Measurements from ENCODE around the gene ALG1.
A peak's percentile ranks its signal among the peaks of the same experiment; 100 is the strongest.
"Not testable (repeated sequence)": the region's sequence is repeated elsewhere in the genome, so short reads cannot be mapped to it uniquely, and the experiment has no call there.

The ALG1 gene

GRCh38 chr16:5073279-5073629 is 1.6 kb downstream of the ALG1 start:
- DNase-seq (ENCODE audit: low read depth in 2 of 2), result no peak

DNA sequence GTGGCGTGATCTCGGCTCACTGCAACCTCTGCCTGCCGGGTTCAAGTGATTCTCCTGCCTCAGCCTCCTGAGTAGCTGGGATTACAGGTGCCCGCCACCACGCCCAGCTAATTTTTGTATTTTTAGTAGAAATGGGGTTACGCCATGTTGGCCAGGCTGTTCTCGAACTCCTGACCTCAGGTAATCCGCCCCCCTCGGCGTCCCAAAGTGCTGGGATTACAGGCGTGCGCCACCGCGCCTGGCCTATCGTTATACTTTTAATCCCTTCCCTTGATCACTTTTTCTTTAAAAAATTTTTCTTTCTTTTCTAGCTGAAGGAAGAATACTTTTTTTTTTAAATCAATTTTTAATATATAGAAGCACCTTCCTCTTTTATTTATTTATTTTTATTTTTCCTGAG is 2.1 kb downstream of the ALG1 start:
- not testable (repeated sequence) for DNase-seq (ENCODE audit: low read depth in 2 of 2)

DNA sequence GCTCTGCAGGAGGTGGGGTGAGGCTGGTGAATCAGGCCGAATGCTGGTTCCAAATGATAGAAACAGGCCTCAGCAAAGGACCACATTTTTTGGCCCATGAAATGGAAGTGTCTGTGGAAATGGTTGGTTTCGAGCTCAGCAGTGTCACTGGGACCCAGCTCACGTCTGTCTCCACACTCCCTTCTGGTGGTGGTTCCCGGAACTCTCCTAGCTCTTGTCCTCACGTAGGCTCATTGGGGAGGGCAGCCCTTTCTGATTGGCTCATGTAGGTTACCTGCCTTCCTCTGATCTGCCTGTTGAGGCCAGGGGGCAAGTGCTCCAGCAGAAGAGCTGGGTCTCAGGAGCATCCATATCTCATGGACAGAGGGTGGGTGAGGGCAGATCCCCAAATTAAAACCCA is 4.0 kb downstream of the ALG1 start:
- no peak for DNase-seq (ENCODE audit: low read depth in 2 of 2)

GRCh38 chr16:5077304-5077703 is 5.7 kb downstream of the ALG1 start:
- DNase-seq (ENCODE audit: low read depth in 2 of 2), result no peak

DNA sequence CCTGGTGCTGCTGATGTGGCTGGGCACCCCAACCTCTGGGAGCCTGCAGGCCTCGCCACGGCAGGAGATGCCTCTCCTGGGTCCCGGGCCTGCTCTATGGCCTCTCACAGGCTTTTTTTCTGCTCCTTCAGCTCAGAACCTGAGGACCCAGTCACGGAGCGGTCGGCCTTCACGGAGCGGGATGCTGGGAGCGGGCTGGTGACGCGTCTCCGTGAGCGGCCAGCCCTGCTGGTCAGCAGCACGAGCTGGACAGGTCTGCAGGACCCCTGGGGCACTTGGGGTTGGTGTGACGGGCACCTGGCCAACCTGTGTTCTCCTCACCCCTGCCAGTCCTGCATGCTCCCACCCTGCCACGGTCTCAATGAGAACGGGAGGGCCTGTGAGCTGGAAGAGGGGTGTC is 7.0 kb downstream of the ALG1 start:
- no peak for DNase-seq (ENCODE audit: low read depth in 2 of 2)

GRCh38 chr16:5080461-5080860 is 8.8 kb downstream of the ALG1 start:
- DNase-seq (ENCODE audit: low read depth in 2 of 2), result not testable (repeated sequence)

GRCh38 chr16:5080996-5081395 is 9.4 kb downstream of the ALG1 start:
- not testable (repeated sequence) for DNase-seq (ENCODE audit: low read depth in 2 of 2)

DNA sequence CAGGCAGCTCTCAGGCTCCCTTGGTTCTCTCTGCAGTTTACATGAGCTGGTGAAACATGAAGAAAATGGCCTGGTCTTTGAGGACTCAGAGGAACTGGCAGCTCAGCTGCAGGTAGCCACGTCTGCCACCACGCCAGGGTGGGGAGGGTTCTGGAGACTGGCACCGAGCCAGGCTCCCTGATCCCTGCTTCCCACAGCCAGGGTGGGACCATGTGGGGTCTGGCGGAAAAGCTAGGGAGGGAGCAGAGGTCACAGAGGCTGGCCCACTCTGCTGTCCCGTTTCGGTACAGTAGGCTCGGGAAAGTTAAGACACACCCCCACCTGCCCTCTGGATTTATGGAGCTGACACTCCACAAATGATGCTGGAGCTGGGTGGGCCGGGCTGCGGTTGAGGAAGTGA is 12.0 kb downstream of the ALG1 start:
- DNase-seq (ENCODE audit: low read depth in 2 of 2), result not testable (repeated sequence)

DNA sequence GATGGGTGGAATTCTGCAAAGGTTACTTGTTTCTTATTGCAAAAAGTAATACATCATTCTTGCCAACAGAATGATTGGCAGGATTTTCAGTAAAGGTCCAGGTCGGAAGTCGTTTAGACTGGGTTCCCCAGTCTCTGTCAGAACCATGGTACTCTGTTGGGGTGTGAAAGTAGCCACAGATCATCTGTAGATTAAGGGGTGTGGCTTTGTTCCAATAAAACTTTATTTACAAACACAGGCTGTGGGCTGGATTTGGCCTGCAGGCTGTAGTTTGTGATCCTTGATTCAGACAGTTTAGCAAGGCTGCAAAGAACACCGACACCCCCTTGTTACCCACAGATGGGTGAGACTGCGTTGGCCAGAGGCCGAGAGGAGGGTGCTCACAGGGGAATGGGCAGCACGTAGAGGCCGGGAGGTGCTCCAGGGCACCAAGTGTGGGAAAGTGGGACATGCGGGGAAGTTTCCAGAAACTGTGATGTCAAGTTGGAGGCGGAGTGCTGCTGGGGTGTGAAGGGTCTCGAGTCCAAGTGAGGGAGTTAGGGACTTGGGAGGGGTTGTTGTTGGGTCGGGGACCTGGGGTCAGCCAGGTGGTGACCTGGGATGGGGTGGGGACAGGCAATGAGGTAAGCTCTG is 12.6 kb downstream of the ALG1 start:
- not testable (repeated sequence) for DNase-seq (ENCODE audit: low read depth in 2 of 2)

DNA sequence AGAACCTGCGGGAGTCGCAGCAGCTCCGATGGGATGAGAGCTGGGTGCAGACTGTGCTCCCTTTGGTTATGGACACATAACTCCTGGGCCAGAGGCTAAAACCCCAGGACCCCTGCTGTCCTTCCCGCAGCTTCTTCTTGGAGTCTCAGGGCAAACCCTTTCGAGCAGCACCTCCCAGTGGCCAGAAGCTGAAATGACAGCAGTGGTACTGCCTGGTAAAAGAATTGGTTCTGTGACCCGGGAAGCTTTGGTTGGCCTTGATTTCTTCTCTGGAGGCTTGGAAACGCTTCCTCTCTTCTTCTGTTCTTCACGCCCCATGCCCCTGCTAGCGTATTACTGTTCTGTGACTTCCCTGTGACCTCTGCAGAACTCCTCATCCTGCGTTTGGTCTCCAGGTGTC is 13.2 kb downstream of the ALG1 start:
- DNase-seq (ENCODE audit: low read depth in 2 of 2), result peak; percentile 16 to 34

- DNase-seq (ENCODE audit: low read depth in 2 of 2), result not testable (repeated sequence)
Observed at GRCh38 chr16:5085716-5086115, 14.1 kb downstream of the ALG1 start.

DNA sequence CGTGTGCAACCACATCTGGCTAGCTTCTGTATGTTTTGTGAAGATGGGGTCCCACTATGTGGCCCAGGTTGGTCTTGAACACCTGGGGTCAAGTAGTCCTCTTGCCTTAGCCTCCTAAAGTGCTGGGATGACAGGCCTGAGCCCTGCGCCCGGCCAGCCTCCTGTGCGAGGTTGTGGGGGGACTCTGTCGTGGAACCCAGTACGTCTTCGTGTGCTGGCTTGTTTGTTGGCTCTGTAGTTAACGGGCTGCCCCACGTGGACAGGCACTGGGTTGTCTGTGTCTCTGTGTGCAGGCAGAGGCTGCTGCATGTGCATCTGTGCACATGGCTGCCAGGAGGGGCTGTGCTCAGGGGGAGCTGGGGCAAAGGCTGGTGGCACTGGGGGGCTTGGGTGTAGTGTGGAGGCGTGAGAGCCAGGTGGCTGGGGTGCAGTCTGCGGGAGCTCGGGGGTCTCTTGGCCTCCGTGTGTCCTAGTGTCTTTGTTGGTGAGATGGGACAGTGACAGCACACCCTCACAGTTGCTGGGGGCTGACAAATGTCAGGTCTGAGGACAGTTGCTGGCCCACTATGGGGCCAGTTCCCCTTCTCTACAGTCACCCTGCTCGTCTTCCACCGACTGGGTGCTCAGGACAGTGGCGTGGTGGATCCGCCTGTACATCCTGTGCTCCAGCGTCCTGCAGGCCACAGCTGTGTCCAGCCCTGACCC is 16.6 kb downstream of the ALG1 start:
- not testable (repeated sequence) for DNase-seq (ENCODE audit: low read depth in 2 of 2)

DNA sequence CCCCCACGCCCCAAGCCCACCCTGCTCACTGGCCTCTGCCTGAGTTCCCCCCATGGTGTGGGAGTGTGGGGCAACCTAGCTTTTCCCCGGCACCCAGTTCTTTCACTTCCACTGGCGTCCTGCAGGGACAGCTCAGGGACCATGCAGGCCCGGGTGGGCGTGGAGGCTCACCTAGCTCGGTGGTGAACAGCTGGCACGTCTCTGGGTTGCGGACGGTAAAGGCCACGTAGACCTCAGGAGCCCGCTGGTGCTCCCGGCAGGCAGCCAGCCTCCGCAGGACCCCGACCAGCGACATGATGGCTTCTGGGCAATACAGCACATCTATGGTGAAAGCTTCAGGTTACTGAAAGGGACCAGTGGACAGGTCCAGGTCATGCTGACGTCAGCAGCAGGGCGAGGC is 17.3 kb downstream of the ALG1 start:
- DNase-seq (ENCODE audit: low read depth in 2 of 2), result not testable (repeated sequence)

- DNase-seq (ENCODE audit: low read depth in 2 of 2), result not testable (repeated sequence)
Observed at GRCh38 chr16:5089911-5090555, 18.4 kb downstream of the ALG1 start.

DNA sequence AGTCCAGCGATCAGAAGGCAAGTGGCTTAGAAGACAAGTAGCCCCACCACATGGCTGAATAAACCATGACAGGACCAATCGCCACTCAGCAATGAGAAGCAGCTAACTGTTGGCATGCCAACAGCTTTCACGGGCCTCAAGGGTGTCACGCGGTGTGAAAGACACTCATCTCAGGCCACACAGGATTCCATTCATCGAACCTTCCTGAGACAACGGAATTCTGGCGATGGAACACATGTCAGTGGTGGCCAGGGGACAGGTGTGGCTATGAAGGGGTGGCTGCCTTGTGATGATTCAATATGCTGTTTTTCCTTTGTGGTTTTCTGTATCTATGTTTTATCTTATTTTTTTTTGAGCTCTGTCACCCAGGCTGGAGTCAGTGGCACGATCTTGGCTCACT is 18.9 kb downstream of the ALG1 start:
- not testable (repeated sequence) for DNase-seq (ENCODE audit: low read depth in 2 of 2)

- not testable (repeated sequence) for DNase-seq (ENCODE audit: low read depth in 2 of 2)
Observed at GRCh38 chr16:5093081-5093480, 21.4 kb downstream of the ALG1 start.

DNA sequence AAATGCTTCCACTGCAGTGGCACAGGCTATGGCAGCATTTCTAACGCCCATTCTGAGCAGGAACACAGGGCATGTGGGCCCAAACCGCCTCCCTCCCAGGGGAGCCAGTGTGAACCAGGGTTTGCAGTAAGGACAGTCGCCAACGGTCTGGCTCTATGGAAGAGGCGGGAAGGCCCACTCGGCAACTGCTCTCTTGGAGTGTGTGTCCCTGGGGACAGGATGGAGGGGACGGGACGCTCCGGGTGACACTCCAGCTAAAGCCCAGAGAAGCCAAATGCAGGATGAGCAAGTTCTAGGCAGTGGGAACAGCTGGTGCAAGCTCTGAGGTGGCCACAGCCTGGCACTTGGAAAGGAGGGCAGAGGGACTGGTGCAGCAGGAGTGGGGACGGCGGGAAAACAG is 22.1 kb downstream of the ALG1 start:
- DNase-seq (ENCODE audit: low read depth in 2 of 2), result not testable (repeated sequence)

DNA sequence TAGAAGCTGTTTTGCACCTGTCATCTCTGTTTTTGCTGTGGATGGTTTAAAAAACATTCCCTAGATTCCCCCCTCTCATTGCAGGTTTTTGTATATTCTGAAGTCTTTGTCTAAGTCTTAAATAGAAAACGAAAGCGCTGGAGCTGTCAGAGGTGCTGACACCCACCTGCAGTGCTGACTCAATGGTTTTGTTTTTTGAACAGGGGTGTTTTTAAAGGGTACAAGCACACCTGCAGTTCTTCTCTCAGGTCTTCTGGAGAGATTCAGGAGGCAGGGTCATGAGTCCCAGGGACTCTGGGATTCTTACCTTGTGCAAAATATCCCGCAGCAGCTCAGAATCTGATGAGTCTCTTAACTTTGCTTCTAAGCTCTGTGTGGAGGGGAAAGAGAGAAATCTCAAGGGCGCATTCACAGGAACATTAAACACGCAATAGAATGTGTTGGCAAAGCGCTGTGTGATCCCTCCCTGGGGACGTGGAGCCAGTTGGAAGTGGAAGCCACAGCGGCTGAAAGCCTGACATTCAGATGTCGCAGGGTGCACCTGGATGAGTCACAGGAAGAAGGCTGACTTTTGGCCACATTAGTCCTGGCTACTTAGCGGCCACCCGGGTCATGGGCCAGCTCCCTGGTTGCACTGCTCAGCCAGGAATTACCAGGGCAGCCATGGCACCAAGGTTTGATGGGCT is 23.6 kb downstream of the ALG1 start:
- not testable (repeated sequence) for DNase-seq (ENCODE audit: low read depth in 2 of 2)

GRCh38 chr16:5096437-5097060 is 24.9 kb downstream of the ALG1 start:
- not testable (repeated sequence) for DNase-seq (ENCODE audit: low read depth in 2 of 2)

GRCh38 chr16:5097061-5097469 is 25.4 kb downstream of the ALG1 start:
- not testable (repeated sequence) for DNase-seq (ENCODE audit: low read depth in 2 of 2)

DNA sequence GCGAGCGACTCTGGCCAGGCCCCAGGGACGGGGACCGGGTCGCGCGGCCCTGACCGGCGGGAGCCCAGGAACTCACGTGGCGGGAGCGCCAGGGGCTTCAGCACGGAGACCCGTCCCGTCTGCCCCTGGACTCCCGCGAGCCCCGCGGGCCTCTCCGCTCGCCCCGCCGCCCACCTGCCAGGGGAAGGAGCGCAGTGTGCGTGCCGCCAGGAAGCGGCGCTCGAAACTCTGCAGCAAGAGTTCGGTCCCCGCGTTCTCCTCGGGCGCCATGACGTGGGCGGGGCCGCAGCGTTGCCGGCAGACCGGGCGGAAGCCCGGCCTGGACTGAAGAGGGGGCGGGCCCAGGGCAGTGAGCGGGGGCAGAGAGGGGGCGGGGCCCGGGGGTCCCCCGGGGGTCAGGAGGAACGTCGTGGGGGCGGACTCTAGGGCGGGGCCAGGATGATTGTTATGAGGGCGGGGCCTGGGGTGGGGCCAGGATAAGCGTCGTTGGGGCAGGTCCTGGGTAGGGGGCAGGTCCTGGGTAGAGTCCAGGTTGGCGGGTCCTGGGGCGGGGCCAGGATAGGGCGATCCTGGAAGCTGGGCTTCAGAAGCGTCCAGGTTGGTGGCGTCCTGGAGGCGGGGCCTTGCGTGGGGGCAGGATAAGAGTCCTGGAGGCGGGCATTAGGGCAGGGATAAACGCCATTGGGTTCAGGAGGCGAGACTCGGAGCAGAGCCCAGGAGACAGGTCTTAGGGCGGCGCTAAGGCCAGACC is 26.0 kb downstream of the ALG1 start, which contains the start of gene EEF2KMT:
Gene EEF2KMT, minus strand, starts transcription at position 326 of the 751 bp plus-strand sequence. Its CDS starts 56 bp downstream, at position 270.
- DNase-seq (ENCODE audit: low read depth in 2 of 2), result peak; percentile 75 to 80

All from stimulated activated CD4-positive, alpha-beta T cell treated with anti-CD3 and anti-CD28 coated beads, Interleukin-1b, Interleukin-23, amount 100 ng/mL, for 1 hour (primary cell).